H54 (cell line): ENCODE measurements around the gene KLF6.

Source experiments
- DNase-seq: peaks from one replicate; pipeline ENCODE4 v3.0.0; 2011; ENCODE audit warnings: low spot score, mixed read lengths; ENCODE audit not compliant: insufficient read length
- FAIRE-seq: peaks from 3 replicates; lab custom pipeline; 2011; peaks lifted over from hg19 to GRCh38; lab: Jason Lieb, UNC
- POLR2A ChIP-seq: IDR thresholded peaks from 2 replicates; pipeline ENCODE4 v1.6.1; 2011; ENCODE audit warnings: low read depth, mild to moderate bottlenecking, low read length

Gene KLF6

DNA sequence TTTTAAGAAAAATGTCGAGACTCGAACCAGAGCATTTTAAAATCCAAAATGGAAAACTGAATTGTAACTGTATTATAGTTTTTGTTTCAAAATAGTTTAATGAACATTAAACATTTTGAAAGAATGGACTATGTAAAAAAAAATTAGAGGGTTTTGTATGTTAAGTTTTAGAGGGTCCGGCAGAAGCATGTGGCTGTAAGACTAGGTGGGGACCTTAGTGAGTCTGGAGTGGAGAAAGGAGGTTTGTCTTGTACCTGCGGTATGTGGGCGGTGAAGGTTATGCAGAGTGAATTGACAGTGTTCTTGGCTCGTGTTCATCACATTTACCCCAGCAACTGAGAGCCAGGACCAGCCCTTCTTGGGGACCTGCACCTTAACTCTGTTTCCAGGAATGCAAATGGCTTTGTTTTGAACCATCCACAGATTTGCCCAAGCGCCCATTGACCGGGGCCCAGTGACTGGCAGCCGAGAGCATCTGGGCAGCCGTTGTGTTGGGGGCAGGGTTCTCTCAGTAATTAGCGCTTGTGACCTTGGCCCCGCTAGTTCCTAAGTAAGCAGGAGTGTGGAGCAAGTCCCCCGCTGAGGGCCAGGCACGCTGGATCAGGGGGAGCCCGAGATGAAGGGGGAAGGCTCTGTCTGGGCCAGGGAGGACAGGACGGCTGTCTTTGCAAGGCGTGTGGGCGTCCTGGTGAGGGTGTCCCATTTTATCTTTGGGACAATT, 1.4 kb upstream of the KLF6 start:
- no peak for DNase-seq
- TF ChIP-seq POLR2A = peak; percentile 30
- FAIRE-seq = no peak

DNA sequence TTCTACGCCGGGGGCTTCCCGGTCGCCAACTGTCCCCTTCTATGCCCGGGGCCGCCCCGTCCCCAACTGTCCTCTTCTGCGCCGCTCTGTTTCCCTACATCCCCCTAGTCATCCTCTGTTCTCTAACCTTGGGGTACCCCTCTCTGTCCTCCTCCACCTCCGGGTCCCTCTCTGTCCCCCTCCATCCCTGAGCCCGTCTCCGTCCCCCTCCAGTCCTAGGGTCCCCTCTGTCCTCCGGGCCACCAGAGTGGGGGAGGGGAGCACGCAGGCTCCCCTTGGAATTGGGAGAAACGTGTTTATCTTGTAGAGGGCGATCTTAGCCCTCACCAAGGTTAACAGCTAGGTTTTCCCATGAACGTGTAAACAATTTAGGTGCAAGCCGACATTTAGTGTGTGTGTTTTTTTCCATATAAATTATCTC, 852 bp upstream of the KLF6 start:
- peak; percentile 50 for TF ChIP-seq POLR2A
- no peak for FAIRE-seq
- no peak for DNase-seq

GRCh38 chr10:3785251-3785850, 342 bp upstream of the KLF6 start:
- peak; percentile 70 for DNase-seq
- no peak for FAIRE-seq
- peak; percentile 86 for TF ChIP-seq POLR2A

DNA sequence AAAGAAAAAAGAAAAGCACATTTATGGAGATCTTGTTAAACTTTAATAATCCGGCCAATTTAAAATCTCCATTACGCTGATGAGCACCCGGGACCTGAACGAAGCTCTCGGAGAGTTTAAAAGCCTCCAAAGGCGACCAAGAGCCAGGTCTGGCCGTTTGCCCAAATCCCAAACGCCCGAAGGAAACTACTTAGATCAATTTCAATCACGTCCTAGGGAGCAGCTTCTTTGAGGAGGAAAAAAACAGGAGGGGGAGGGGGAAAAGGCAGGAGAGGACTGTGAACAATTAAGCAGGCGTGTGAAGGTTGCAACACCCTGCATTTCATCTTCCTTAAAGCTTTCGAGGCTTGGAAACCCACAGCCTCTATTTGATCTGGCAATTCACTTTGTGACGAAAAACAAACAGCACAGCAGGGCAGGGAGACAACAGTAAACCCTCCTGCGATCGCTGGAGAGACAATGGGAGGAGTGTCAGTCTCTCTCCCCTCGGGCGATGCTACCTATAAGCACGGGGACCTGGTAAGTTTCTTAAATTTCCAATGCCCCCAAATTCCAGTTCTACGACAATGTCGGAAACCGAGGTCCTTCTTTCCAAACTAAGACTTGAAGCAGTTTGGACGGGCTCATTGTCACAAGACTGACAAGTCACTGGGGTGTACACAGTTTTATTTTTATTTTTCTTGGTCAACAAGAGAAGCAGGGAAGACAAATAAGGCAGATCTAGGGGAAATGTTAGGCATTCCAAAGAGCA, 1.2 kb downstream of the KLF6 start:
- FAIRE-seq (no peak), DNase-seq (no peak)
- TF ChIP-seq POLR2A = no peak

GRCh38 chr10:3783316-3783681, 1.7 kb downstream of the KLF6 start:
- DNase-seq (no peak), FAIRE-seq (no peak)
- TF ChIP-seq POLR2A = no peak

- peak; percentile 28; the same call in 1 of the 2 replicates for TF ChIP-seq POLR2A
- FAIRE-seq = no peak
- no peak for DNase-seq
These were observed 2.3 kb downstream of the KLF6 start for GRCh38 chr10:3782451-3783315.

GRCh38 chr10:3782146-3782450, 2.9 kb downstream of the KLF6 start:
- no peak for TF ChIP-seq POLR2A
- FAIRE-seq = no peak
- no peak for DNase-seq

DNA sequence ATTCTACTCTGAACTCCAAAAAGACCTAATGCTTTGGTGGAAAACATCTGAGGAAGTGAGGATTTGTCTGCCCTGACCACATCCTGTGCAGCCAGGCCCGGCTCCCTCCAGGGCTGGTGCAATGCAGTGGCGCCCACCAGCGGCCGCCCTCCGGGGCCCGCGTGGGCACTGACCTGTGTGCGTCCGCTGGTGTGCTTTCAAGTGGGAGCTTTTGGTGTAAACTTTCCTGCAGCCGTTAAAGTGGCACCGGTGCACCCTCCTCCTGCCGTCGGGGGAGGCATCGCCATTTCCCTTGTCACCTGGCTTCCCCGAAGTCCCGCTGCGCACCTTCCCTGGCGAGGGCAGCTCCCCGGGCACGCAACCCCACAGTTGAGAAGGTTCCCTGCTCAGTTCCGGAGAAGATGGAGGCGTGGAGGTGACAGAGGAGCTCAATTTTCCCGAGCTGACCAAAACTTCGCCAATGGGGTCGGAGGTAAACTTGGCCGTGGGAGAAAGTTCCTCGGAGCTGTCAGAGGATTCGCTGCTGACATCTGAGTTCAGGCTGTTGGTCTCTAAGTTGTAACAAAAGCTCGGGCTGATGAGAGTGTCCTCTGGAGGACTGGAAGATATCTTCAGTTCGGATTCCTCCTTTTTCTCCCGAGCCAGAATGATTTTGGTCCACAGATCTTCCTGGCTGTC, 3.4 kb downstream of the KLF6 start:
- DNase-seq (no peak), FAIRE-seq (no peak)
- no peak for TF ChIP-seq POLR2A

- TF ChIP-seq POLR2A = no peak
- FAIRE-seq (no peak), DNase-seq (no peak)
These were observed 4.1 kb downstream of the KLF6 start for GRCh38 chr10:3780771-3781467.

DNA sequence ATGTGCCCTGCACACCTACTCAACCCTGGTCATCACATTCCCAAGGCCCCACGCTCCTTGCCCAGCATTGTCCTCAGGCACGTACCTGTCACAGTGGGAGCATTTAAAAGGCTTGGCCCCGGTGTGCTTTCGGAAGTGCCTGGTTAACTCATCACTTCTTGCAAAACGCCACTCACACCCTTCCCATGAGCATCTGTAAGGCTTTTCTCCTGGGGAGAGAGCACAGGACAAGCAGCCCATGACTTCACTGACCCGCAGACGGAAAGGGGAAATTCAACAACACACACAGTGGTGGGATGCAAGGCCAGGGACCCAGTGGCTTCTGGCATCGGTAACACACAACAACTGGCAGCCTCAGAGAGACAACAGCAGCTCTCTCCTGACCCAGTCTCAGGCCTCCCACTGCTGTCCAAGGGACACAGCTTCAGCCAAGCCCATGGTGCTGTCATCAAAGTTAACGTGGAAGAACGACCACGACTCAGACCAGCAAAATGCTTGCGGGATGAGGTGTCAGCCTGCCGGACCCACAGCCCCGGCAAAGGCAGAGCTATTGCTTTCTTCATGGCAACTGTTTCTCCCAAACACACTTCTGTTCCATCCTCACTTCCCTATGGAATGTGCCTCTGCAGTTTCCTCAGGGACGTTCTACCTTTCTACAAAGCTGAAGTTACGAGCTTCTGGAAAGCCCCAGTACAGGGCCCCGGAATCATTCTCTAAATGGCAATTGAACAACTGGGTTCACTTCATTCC, 4.8 kb downstream of the KLF6 start:
- FAIRE-seq (no peak), DNase-seq (no peak)
- TF ChIP-seq POLR2A = no peak

DNA sequence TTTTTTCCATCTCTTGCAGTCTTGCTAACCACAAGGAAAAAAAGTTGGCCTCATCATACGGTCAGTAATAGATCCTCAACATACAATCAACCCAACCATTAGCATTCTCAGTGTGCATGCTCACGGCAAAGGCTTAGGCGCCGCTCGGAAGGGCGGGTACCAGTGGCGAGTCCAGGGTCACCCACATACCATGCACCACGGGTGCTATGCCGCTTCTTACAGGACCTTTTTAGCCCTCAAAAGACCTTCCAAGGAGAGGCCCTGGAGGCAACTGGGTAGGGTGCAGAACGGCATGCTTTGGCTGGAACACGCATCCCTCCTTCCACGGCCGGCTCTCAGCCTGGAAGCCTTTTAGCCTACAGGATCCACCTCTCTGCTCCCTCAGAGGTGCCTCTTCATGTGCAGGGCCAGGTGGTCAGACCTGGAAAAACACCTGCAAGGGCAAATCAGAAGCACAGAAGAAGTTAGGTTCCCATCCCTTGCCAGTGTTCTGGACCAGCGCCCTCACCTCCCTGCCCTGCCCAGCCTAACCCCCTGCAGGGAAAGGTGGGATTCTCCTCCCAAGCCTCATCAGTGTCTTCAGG, 5.8 kb downstream of the KLF6 start:
- FAIRE-seq (no peak), DNase-seq (no peak)
- TF ChIP-seq POLR2A = no peak

DNA sequence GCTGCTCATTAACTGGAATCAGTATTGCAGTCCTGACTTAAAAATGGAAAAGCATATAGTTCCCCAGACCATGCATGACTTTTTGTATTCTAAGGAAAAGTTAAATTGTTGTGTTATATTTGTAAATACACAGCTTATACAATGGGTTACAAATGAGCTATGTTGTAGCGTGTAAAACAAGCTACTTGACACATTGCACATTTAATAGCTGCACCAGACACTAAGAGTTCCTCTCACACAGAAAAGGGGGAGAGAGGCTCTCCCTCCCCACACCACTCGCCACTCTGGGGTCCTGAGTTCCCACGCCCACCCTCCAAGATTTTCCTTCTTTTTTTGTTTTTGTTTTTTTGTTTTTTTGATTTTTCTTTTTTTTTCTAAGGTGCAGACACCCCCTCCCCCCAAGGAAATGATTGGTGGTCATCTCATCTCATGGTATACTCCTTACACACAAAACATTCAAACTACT, 6.3 kb downstream of the KLF6 start:
- DNase-seq (no peak), FAIRE-seq (no peak)
- TF ChIP-seq POLR2A = no peak
